Mesendoderm (in vitro differentiated cells): Measurements from ENCODE around the gene VTI1A.
A peak's percentile ranks its signal among the peaks of the same experiment; 100 is the strongest.

Experiments used
- DNase-seq: peaks from one replicate; pipeline ENCODE4 v3.0.0; 2013
- H2AK5ac ChIP-seq: 2 replicates; pipeline ENCODE4 v1.6.1; 2013; ENCODE audit warnings: low read length, inconsistent platforms
- H2BK120ac ChIP-seq: 2 replicates; pipeline ENCODE4 v1.6.1; 2013; ENCODE audit warnings: low read depth, mild to moderate bottlenecking, low read length, moderate library complexity, mixed read lengths
- H2BK15ac ChIP-seq: replicated peaks from 2 replicates; pipeline ENCODE4 v1.6.1; 2013; ENCODE audit warnings: low read depth, mild to moderate bottlenecking, moderate library complexity
- H2BK5ac ChIP-seq: 2 replicates; pipeline ENCODE4 v1.6.1; 2013; ENCODE audit warnings: low read length, inconsistent platforms
- H3K18ac ChIP-seq: 2 replicates; pipeline ENCODE4 v1.6.1; 2013; ENCODE audit warnings: mild to moderate bottlenecking, low read length, mixed read lengths
- H3K23ac ChIP-seq: one replicate; pipeline ENCODE4 v1.6.1; 2013; ENCODE audit warnings: low read length
- H3K27ac ChIP-seq: 2 replicates; pipeline ENCODE4 v1.5.1; 2013; ENCODE audit warnings: low read depth, mild to moderate bottlenecking, inconsistent platforms, low read length, moderate library complexity
- H3K27me3 ChIP-seq: 2 replicates; pipeline ENCODE4 v1.6.1; 2013; ENCODE audit warnings: low read length, control low read depth, mild to moderate bottlenecking, inconsistent platforms; ENCODE audit not compliant: insufficient read depth, poor library complexity
- H3K36me3 ChIP-seq: 2 replicates; pipeline ENCODE4 v1.6.1; 2013; ENCODE audit warnings: low read length, inconsistent platforms; ENCODE audit not compliant: control insufficient read depth, insufficient read depth
- H3K4ac ChIP-seq: one replicate; pipeline ENCODE4 v1.6.1; 2013; ENCODE audit warnings: low read depth, mild to moderate bottlenecking, low read length, moderate library complexity
- H3K4me1 ChIP-seq: 2 replicates; pipeline ENCODE4 v1.6.1; 2013; ENCODE audit warnings: low read depth, low read length, inconsistent platforms; ENCODE audit not compliant: control insufficient read depth
- H3K4me2 ChIP-seq: 2 replicates; pipeline ENCODE4 v1.6.1; 2013; ENCODE audit warnings: low read length
- H3K4me3 ChIP-seq: 2 replicates; pipeline ENCODE4 v1.5.1; 2013; ENCODE audit warnings: mild to moderate bottlenecking, low read length
- H3K56ac ChIP-seq: one replicate; pipeline ENCODE4 v1.6.1; 2013; ENCODE audit warnings: low read length
- H3K79me1 ChIP-seq: 2 replicates; pipeline ENCODE4 v1.6.1; 2013; ENCODE audit warnings: low read length, inconsistent platforms
- H3K79me2 ChIP-seq: 2 replicates; pipeline ENCODE4 v1.6.1; 2013; ENCODE audit warnings: mild to moderate bottlenecking, low read length; ENCODE audit not compliant: control insufficient read depth, insufficient read depth
- H3K9ac ChIP-seq: 2 replicates; pipeline ENCODE4 v1.6.1; 2013; ENCODE audit warnings: low read length, inconsistent platforms
- H4K5ac ChIP-seq: one replicate; pipeline ENCODE4 v1.6.1; 2013; ENCODE audit warnings: low read length
- H4K8ac ChIP-seq: one replicate; pipeline ENCODE4 v1.6.1; 2013; ENCODE audit warnings: low read depth, mild to moderate bottlenecking, control low read depth, low read length, moderate library complexity
- WGBS: extraction: QIAGEN DNeasy Blood & Tissue Kit; methylation state at CpG from one replicate; pipeline ENCODE4 v1.1.7; 2013; ENCODE audit warnings: low lambda C conversion rate, missing lambda C conversion rate; ENCODE audit not compliant: insufficient coverage; ENCODE audit errors: extremely low coverage; 5-methylcytosine and 5-hydroxymethylcytosine counted together

Gene VTI1A

DNA sequence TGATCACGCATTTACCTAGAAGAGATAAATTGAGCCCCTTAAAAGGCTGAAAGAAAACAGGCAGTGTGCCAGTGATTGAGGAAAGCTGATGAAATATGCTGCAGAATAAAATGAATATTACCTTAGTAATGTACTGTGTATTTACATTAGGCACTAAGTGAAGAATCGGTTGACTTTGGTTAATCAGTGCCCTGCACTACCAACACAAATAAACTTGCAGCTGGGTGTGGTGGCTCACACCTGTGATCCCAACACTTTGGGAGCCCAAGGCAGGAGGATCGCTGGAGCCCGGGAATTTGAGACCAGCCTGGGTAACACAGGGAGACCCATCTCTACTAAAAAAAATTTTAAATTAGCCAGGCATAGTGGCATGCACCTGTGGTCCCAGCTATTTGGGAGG lies 354.7 kb downstream of the VTI1A start:
- no peaks in the 10 kb centered on the region for H3K4me1 ChIP-seq
- H3K9ac ChIP-seq, result no peak overlapping the region
- no peak overlapping the region for H2BK15ac ChIP-seq
- H3K23ac ChIP-seq, result no peak overlapping the region
- no peak overlapping the region for H4K5ac ChIP-seq
- no peak overlapping the region for H3K4me2 ChIP-seq
- H3K18ac ChIP-seq, result no peak overlapping the region
- no peaks in the 10 kb centered on the region for H3K79me2 ChIP-seq
- no peak for DNase-seq
- no peaks in the 10 kb centered on the region for H3K79me1 ChIP-seq
- H3K4me3 ChIP-seq, result no peak overlapping the region
- H3K56ac ChIP-seq, result no peak overlapping the region
- no peak overlapping the region for H4K8ac ChIP-seq
- no peaks in the 10 kb centered on the region for H3K27me3 ChIP-seq
- H3K27ac ChIP-seq, result no peak overlapping the region
- H3K36me3 ChIP-seq, result no peaks in the 10 kb centered on the region
- no peak overlapping the region for H2BK5ac ChIP-seq
- H2AK5ac ChIP-seq, result no peak overlapping the region
- WGBS, result no CpG with 5 or more reads among the region's 4 CpGs
- no peak overlapping the region for H2BK120ac ChIP-seq
- no peak overlapping the region for H3K4ac ChIP-seq

DNA sequence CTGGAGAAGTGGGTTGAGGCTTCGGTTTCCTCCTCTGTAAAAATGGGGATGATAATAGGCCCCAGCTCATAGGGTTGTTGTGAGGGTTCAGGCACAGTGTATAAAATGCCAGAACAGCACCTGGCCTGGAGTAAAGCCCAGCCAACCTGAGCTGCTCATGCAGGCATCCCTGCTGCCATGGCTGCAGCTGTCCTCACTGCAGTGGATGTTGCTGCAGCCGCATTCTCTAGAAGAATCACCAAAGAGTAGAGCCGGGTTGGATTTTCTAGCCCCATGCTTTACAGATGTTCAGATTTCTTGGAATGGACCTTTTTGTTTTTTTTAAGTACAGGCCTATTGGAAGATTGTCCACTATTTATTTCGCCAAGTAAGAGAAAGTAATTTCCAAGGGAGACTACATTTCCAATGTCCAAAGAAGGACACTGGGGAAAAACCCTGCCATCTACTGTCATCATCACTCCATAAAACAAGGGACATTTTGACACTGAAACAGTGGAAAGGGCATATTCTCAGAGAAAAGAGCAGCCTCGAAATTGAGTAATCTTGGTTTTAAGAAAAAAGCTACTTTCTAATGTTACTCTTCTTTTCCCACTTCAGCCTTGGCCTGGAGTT lies 355.5 kb downstream of the VTI1A start:
- Histone ChIP-seq H4K8ac (no peak overlapping the region), H3K27ac (no peak overlapping the region), H3K27me3 (no peaks in the 10 kb centered on the region), H3K79me2 (no peaks in the 10 kb centered on the region), H3K9ac (no peak overlapping the region), H3K4me3 (no peak overlapping the region), H3K4ac (no peak overlapping the region), H2BK120ac (no peak overlapping the region), H3K23ac (no peak overlapping the region), H2BK15ac (no peak overlapping the region), H2AK5ac (no peak overlapping the region), H3K4me2 (no peak overlapping the region), H3K36me3 (no peaks in the 10 kb centered on the region), H3K56ac (no peak overlapping the region), H3K79me1 (no peaks in the 10 kb centered on the region), H3K18ac (no peak overlapping the region), H4K5ac (no peak overlapping the region), H2BK5ac (no peak overlapping the region), H3K4me1 (no peaks in the 10 kb centered on the region)
- WGBS, result no CpG with 5 or more reads among the region's 5 CpGs
- DNase-seq, result no peak

DNA sequence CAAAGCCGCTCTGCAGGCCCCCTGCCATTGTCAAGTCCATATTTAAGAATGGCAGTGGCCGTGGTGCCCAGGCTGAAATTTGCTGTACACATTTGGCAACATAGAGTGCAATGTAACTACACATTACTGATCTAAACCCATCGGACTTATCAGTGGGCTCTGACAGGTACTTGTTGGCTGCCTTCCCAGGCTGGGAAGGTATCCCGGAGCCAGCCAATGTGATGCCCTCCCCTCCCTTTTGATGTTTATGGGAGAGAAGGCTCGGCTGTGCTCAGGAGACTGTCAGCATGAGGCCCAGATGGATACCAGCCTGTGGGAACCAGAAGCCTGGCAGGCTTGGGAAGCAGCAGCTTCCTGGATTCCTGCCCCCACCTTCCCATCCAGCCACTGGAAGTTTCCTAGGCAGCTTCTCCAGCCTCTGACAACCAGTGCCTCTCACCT lies 357.0 kb downstream of the VTI1A start:
- Histone ChIP-seq H2AK5ac (no peak overlapping the region), H3K23ac (no peak overlapping the region), H3K56ac (no peak overlapping the region), H3K79me1 (no peaks in the 10 kb centered on the region), H2BK15ac (no peak overlapping the region), H3K4me1 (peaks cover 4% of the 10 kb centered on the region), H3K27ac (no peak overlapping the region), H3K79me2 (no peaks in the 10 kb centered on the region), H4K8ac (no peak overlapping the region), H3K4ac (no peak overlapping the region), H3K36me3 (no peaks in the 10 kb centered on the region), H3K9ac (no peak overlapping the region), H3K4me2 (no peak overlapping the region), H3K18ac (no peak overlapping the region), H2BK120ac (no peak overlapping the region), H4K5ac (no peak overlapping the region), H3K27me3 (no peaks in the 10 kb centered on the region), H2BK5ac (no peak overlapping the region), H3K4me3 (no peak overlapping the region)
- DNase-seq, result peak; percentile 43
- WGBS, result no CpG with 5 or more reads among the region's 5 CpGs

DNA sequence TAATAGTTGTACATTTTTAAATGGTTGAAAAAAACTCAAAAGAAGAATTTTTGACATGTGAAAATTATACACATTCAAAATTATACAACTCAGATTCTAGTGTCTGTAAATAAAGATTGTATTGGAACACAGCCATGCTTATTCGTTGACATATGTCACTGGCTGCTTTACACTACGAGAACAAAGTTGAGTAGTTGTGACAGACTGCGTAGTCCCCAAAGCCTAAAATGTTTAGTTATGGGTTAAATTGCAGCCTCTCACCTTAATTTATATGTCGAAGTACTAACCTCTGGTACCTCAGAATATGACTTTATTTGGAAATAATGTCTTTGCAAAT lies 358.2 kb downstream of the VTI1A start:
- H3K4ac ChIP-seq, result no peak overlapping the region
- H3K9ac ChIP-seq, result no peak overlapping the region

DNA sequence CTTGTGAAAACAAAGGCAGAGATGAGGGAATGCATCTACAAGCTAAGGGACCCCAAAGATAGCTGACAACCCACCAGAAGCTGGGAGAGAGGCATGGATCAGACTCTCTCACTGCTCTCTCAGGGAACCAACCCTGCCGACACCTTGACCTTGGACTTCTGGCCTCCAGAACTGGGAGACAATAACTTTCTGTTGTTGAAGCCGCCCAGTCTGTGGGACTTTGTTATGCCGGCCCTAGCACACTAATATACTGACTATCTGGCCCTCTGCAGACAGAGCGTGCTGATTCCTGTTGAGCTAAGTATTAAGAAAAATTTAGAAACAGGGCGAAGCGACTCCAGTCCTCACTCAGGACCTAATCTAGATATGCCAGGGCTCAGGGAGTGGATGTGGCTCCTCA lies 358.7 kb downstream of the VTI1A start:
- Histone ChIP-seq H3K18ac (no peak overlapping the region), H2BK15ac (no peak overlapping the region), H3K27me3 (no peaks in the 10 kb centered on the region), H3K23ac (no peak overlapping the region), H2AK5ac (no peak overlapping the region), H2BK120ac (no peak overlapping the region), H3K56ac (no peak overlapping the region), H3K4me1 (peaks cover 12% of the 10 kb centered on the region), H4K8ac (no peak overlapping the region), H3K36me3 (no peaks in the 10 kb centered on the region), H3K79me1 (no peaks in the 10 kb centered on the region), H3K4me3 (no peak overlapping the region), H3K27ac (no peak overlapping the region), H4K5ac (no peak overlapping the region), H3K79me2 (no peaks in the 10 kb centered on the region), H3K4ac (no peak overlapping the region), H3K9ac (no peak overlapping the region), H2BK5ac (no peak overlapping the region), H3K4me2 (no peak overlapping the region)
- no peak for DNase-seq
- no CpG with 5 or more reads among the region's 6 CpGs for WGBS

More for the DNA sequence above, 358.2 kb downstream of the VTI1A start:
- Histone ChIP-seq H3K27me3 (no peaks in the 10 kb centered on the region), H2AK5ac (no peak overlapping the region), H2BK5ac (no peak overlapping the region), H3K36me3 (no peaks in the 10 kb centered on the region), H3K18ac (no peak overlapping the region), H3K4me3 (no peak overlapping the region), H3K23ac (no peak overlapping the region), H4K5ac (no peak overlapping the region), H3K4me2 (no peak overlapping the region), H3K79me2 (no peaks in the 10 kb centered on the region), H2BK15ac (no peak overlapping the region), H4K8ac (no peak overlapping the region), H3K27ac (no peak overlapping the region), H3K4me1 (peaks cover 10% of the 10 kb centered on the region), H3K79me1 (no peaks in the 10 kb centered on the region), H2BK120ac (no peak overlapping the region), H3K56ac (no peak overlapping the region)
- no CpG with 5 or more reads among the region's 4 CpGs for WGBS
- no peak for DNase-seq

DNA sequence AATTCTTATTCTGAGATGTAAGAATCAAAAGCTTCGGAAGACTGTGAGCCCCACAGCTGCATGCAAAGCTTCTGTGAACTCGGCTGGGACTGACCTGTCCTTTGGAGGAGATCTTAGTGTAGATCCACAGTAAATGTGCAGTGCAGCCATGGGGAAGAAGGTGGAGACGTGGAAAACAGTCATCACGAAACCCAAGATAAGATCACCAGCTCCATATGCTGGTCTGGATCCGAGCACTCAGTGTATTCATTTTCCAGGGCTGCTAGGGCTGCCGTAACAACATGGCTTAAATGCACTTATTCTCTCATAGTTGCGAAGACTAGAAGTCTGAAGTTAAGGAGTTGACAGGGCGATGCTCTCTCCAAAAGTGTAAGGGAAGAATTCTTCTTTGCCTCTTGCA lies 360.0 kb downstream of the VTI1A start:
- no CpG with 5 or more reads among the region's 8 CpGs for WGBS
- no peak overlapping the region for H3K23ac ChIP-seq
- H2BK15ac ChIP-seq, result no peak overlapping the region
- H3K4me3 ChIP-seq, result no peak overlapping the region
- H3K36me3 ChIP-seq, result no peaks in the 10 kb centered on the region
- H3K27ac ChIP-seq, result no peak overlapping the region
- no peak overlapping the region for H4K5ac ChIP-seq
- H3K79me2 ChIP-seq, result no peaks in the 10 kb centered on the region
- H3K56ac ChIP-seq, result no peak overlapping the region
- no peak overlapping the region for H2AK5ac ChIP-seq
- H3K27me3 ChIP-seq, result no peaks in the 10 kb centered on the region
- H3K4me2 ChIP-seq, result no peak overlapping the region
- H2BK120ac ChIP-seq, result no peak overlapping the region
- H3K9ac ChIP-seq, result no peak overlapping the region
- no peak overlapping the region for H3K18ac ChIP-seq
- DNase-seq, result no peak
- peaks cover 15% of the 10 kb centered on the region for H3K4me1 ChIP-seq
- no peak overlapping the region for H2BK5ac ChIP-seq
- no peak overlapping the region for H3K4ac ChIP-seq
- H3K79me1 ChIP-seq, result no peaks in the 10 kb centered on the region
- H4K8ac ChIP-seq, result no peak overlapping the region
